CD4-positive, alpha-beta T cell treated with Interleukin-6 at 100 ng/mL for 8 hours (primary cell): ENCODE measurements around the gene GALNTL6.

ENCODE experiments used
- DNase-seq: peaks from one replicate; pipeline ENCODE4 v3.0.0-alpha.2; 2020; ENCODE audit warnings: mixed read lengths, low spot score

GALNTL6 gene

GRCh38 chr4:172225457-172225856 is 412.3 kb downstream of the GALNTL6 start:
- DNase-seq: no peak

DNA sequence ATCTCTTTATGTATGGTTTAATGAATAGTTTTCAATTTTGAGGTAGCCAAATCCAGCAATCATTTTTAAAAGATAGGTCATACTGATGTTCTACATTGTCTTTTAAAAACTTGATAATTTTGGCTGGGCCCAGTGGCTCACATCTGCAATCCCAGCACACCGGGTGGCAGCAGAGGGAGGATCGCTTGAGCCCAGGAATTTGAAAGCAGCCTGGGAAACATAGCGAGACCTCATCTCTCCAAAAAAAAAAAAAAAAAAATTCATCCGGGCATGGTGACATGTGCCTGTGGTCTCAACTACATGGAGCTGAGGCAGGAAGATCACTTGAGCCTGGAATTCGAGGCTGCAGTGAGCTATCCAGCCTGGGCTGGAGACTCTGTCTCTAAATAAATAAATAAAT is 419.8 kb downstream of the GALNTL6 start:
- no peak for DNase-seq

DNA sequence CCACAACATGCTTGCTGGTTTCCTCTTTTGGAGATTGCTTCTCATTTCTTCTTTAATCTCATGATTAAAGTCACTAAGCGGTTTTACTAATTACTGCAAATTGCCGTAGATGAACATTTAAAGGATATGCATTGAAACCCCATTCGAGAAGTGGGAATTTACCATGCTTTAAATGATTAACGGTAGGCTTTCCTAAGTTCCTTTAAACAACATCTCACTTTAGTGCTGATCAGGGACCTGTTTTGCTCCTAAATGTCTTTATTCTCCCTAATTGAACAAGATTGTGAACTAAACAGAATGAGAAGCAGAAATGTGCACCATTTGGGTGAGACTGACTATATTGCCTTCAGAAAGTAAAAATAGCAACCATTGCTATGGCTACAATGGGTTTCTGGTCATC is 430.3 kb downstream of the GALNTL6 start:
- DNase-seq: no peak

DNA sequence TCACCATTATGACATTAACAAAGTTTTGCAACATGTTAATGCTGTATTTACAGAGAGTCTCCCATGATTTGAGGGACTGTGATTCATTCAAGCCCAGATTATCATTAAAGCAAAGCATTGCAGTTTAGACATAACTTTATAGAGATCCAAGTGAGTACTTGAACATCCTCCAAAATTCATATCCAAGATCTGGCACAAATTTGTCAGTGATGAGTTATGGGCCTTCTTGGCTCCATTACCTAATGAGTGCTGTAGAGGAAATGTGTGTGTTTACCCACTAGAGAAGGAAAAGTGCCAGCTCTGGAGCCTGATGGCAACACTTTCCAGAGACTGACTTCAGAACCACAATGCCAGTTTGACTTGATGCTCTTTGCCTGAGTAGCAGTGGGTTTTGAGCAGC is 432.3 kb downstream of the GALNTL6 start:
- DNase-seq: no peak

GRCh38 chr4:172253409-172253808 is 440.2 kb downstream of the GALNTL6 start:
- DNase-seq: no peak

DNA sequence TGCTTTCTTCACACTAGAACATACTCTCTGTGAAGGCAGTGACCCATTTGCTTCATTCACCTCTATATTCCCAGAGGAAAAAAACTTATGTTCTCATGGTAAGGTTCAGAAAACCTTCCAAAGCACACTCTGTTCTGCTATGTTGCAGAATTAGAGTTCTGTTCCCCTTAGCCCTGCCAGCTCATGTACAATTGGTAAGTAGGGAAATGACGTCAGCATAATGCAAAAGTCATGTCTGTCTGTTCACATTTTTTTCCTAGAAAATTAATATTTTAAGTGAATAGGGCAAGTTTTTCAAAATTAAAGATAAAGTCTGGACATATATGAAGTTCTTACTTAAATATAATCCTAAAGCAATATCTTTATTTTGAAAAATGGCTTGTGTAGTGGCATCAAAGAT is 443.6 kb downstream of the GALNTL6 start:
- DNase-seq: no peak

DNA sequence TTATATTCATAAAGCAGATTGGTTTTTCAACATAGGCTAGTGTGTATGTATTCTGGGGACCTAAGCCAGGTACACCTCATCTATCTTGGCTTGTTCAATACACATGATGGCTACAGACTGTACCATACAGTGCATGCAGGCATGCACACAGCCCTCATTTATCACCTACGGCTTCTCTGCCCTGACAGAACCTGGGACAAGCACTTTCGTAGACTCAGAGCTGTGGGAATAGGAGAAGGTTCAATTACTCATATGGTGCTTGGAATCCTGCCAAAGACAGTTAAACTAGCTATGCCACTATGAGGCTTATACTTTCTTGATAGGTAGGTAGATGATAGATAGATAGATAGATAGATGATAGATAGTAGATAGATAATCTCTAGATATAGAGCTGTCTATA is 457.2 kb downstream of the GALNTL6 start:
- DNase-seq: no peak

- DNase-seq: no peak
These were observed 473.9 kb downstream of the GALNTL6 start for GRCh38 chr4:172287117-172287516.

GRCh38 chr4:172305698-172306097 is 492.5 kb downstream of the GALNTL6 start:
- DNase-seq: no peak

DNA sequence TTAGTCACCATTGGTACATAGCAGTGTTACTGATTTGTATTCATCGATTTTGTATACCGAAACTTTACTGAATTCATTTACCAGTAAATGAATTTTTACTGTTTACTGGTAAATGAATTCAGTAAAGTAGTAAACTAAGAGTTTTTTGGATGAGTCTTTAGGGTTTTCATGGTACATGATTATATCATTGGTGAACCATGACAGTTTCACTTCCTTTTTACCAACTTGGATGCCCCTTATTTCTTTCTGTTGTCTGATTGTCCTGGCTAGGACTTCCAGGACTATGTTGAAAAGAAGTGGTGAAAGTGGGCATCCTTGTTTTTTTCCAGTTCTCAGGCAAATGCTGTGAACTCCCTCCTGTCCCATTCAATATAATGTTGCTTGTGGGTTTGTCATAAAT is 494.9 kb downstream of the GALNTL6 start:
- no peak for DNase-seq

GRCh38 chr4:172311682-172312081 is 498.5 kb downstream of the GALNTL6 start:
- DNase-seq: no peak

- no peak for DNase-seq
These were observed 510.1 kb downstream of the GALNTL6 start for GRCh38 chr4:172323288-172323687.

DNA sequence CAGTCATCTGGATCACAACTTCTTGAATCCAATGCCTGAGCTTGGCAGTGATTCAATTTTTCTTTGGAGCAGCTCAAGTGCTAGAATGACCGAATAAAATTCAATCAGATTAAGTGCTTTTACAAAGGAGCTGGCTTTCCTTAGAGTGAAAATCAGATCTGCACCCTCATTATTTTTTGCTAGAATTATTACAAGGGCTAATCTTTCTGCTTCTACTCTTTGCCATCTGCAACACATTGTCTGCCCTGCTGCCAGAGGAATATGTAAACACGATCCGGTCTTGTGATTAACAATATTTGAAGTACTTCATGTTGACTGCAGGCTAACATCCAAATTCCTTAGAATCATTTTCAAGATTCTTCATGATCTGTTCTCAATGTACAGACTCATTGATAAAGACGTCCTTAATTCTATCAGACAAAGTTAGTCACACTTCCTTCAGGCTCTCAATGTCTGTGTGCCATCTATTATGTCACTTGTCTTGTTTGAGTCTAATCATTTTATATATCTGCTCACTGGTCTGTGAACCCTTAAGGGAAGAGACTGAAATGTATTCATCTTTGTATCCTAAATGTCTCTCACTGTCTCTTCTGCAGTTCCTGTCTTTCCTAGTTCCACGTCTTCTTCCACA is 531.2 kb downstream of the GALNTL6 start:
- no peak for DNase-seq

- no peak for DNase-seq
These were observed 535.2 kb downstream of the GALNTL6 start for GRCh38 chr4:172348426-172348825.

DNA sequence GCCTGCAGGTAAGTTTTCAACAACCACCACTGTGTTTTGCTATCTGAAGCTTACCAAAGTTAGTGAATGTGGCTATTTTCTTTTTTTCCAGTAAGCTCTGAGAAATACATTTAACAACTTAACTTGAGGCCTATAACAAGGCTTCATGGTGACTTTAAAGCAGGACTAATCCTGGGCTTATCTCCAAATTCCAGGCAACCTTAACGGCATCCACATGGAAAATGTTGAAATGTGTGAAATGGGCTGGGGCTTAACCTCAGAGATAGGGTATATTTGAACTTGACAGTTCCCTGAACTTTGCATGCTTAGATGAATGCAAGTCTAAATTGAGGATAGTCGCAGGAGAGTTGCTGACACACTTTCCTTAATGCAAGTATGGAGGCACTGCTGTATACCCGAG is 539.2 kb downstream of the GALNTL6 start:
- no peak for DNase-seq

GRCh38 chr4:172356016-172356415 is 542.8 kb downstream of the GALNTL6 start:
- no peak for DNase-seq

DNA sequence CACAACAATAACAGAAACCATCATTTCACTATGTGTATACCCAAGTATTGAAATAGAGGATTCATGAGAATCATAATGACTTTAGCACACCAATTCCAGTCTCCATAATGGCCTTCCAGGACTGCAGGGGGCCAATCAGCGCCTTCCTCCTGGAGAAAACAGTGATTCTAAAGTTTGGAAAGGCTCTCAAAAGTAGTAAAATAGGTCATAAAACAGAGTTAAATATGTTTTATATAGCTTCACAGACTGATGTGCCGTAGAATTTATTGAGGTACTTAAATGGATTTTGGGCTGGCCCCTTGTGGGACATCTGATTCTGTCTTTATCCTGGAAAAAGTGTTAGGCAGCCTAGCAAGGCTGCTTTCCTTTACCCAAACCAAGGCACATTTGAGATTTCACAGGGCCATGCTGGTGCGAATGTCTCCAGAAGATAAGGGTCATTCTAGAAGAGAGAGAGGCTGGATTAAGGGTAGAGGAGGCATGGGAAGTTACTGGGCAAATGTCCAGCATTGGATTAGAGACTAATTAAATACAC is 543.9 kb downstream of the GALNTL6 start:
- DNase-seq: no peak

GRCh38 chr4:172362569-172362968 is 549.4 kb downstream of the GALNTL6 start:
- no peak for DNase-seq

GRCh38 chr4:172369471-172369959 is 556.3 kb downstream of the GALNTL6 start:
- no peak for DNase-seq

DNA sequence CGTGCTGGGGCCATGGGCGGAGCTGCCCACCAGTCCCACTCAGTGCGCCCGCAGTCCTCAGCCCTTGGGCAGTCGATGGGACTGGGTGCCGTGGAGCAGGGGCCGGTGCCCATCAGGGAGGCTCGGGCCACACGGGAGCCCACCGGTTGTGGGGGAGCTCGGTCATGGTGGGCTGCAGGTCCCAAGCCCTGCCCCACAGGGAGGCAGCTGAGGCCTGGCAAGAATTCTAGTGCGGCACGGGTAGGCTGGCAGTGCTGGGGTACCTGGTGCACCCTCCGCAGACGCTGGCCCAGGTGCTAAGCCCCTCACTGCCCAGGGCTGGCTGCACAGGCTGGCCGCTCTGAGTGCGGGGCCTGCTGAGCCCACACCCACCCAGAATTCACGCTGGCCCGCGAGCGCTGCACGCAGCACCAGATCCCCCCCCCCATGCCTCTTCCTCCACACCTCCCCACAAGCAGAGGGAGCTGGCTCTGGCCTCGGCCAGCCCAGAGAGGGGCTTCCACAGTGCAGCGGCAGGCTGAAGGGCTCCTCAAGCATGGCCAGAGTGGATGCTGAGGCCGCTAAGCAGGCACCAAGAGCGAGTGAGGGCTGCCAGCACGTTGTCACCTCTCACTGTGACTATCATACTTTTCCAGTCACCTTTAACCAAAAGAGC is 564.4 kb downstream of the GALNTL6 start:
- DNase-seq: no peak

DNA sequence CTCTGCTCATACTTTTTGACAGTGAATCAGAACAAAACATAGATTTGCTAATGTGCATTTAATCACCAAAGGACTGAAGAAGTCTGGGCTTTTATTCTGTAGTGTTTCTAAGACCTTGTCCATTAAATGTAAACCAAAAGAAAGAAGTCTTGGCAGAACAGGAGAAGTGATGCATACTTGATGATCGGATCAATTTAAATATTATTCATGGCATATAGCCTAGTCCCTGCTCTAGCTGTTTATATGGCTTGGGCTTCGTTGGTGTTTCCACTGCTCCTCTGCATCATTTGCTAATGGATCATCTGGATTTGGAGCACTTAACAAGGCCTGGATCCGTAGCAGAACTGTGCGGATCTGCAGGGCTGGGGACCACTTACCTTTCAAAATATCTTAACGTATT is 566.6 kb downstream of the GALNTL6 start:
- no peak for DNase-seq

GRCh38 chr4:172390331-172390730 is 577.1 kb downstream of the GALNTL6 start:
- no peak for DNase-seq

DNA sequence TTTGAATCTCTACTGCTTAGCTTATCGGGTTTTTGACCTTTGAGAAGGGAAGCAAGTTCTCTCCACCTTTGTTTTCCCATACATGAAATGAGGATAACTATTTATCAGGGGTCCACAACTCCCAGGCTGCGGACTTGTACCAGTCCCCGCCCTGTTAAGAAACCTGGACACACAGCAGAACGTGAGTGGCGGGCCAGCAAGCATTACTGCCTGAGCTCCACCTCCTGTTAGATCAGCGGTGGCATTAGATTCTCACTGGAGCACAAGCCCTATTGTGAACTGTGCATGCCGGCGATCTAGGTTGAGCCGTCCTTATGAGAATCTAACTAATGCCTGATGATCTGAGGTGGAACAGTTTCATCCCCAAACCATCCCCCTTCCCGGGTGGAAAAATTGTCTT is 579.5 kb downstream of the GALNTL6 start:
- DNase-seq: no peak

GRCh38 chr4:172393220-172393619 is 580.0 kb downstream of the GALNTL6 start:
- DNase-seq: no peak
